ENCODE data around the gene ATP9B. TPM values are rescaled to one million over a fixed set of nuclear protein-coding genes. Genes with fewer than 3 reads are reported as not detected.

Gene ATP9B
- total RNA-seq, 1 experiment from 2014 or later, result 20.9 TPM

DNA sequence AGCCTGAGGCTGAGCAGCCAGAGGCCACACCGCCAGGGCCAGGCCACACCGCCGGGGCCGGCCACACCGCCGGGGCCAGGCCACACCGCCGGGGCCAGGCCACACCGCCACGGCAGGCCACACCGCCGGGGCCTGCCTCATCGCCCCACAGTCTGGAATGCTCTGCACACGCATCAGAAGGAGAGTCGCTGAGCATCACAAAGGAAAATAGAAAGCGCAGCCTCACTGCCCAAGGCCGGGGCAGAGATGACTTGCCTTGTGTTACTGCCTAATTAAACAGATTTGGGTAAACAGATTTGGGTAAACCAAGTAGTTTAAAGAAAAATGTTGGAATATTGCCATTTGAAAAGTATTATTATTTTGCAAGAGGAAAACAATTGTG lies 316.1 kb downstream of the ATP9B start:
- no peak overlapping the region for H3K9ac ChIP-seq (ENCODE audit: extremely low read depth, insufficient read length, low read length)
- H3K4me3 Mint-ChIP-seq, result no peak overlapping the region
- H3K4me2 ChIP-seq (ENCODE audit: insufficient read depth, insufficient read length, low read length), result no peak overlapping the region
- H3K9me3 ChIP-seq (ENCODE audit: control insufficient read depth, low read depth, low read length), result no peaks in the 10 kb centered on the region
- TF ChIP-seq, protein P1, sequence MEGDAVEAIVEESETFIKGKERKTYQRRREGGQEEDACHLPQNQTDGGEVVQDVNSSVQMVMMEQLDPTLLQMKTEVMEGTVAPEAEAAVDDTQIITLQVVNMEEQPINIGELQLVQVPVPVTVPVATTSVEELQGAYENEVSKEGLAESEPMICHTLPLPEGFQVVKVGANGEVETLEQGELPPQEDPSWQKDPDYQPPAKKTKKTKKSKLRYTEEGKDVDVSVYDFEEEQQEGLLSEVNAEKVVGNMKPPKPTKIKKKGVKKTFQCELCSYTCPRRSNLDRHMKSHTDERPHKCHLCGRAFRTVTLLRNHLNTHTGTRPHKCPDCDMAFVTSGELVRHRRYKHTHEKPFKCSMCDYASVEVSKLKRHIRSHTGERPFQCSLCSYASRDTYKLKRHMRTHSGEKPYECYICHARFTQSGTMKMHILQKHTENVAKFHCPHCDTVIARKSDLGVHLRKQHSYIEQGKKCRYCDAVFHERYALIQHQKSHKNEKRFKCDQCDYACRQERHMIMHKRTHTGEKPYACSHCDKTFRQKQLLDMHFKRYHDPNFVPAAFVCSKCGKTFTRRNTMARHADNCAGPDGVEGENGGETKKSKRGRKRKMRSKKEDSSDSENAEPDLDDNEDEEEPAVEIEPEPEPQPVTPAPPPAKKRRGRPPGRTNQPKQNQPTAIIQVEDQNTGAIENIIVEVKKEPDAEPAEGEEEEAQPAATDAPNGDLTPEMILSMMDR (conservative IDR thresholded peaks at IDR 0.05), result no peak
- H4K91ac ChIP-seq (ENCODE audit: insufficient read length, low read depth, low read length), result no peak overlapping the region
- no peak overlapping the region for H2BK5ac ChIP-seq (ENCODE audit: insufficient read length, low read length)
- H3K36me3 Mint-ChIP-seq (ENCODE audit: insufficient read depth in 1 of 3, low read depth in 3 of 3), result no peaks in the 10 kb centered on the region
- H2BK12ac ChIP-seq (ENCODE audit: insufficient read length, low read depth, low read length), result no peak overlapping the region
- H3K4me1 Mint-ChIP-seq, result peaks cover 0 to 2% of the 10 kb centered on the region in 2 experiments; a peak in 1 of 4 replicates
- no peaks in the 10 kb centered on the region for H3K79me2 ChIP-seq (ENCODE audit: insufficient read depth, low read length)
- H3K27me3 Mint-ChIP-seq (ENCODE audit: low read depth), result peaks cover 37% of the 10 kb centered on the region
- no peak overlapping the region for H3K23ac ChIP-seq (ENCODE audit: insufficient read length, low read depth, low read length)
- no peak for DNase-seq
- H3K9me3 Mint-ChIP-seq, result no peaks in the 10 kb centered on the region; a peak in 1 of 5 replicates
- no peak overlapping the region for H2BK15ac ChIP-seq (ENCODE audit: low read depth, low read length)
- no peak overlapping the region for H3K14ac ChIP-seq (ENCODE audit: insufficient read depth, low read length)
- H3K56ac ChIP-seq (ENCODE audit: insufficient read length, low read depth, low read length), result no peak overlapping the region
- H3K27ac Mint-ChIP-seq, result no peak overlapping the region
- H3T11ph ChIP-seq (ENCODE audit: low read length), result no peak overlapping the region
- no peak overlapping the region for H4K5ac ChIP-seq (ENCODE audit: insufficient read length, low read depth, low read length)
- H3K4ac ChIP-seq (ENCODE audit: low read depth, low read length), result no peak overlapping the region
- H4K20me1 ChIP-seq (ENCODE audit: control insufficient read depth, insufficient read depth, insufficient read length), result no peaks in the 10 kb centered on the region
- no peaks in the 10 kb centered on the region for H3K23me2 ChIP-seq (ENCODE audit: insufficient read length, low read depth, low read length, poor library complexity, severe bottlenecking)
- H2BK120ac ChIP-seq (ENCODE audit: low read depth, low read length, poor library complexity, severe bottlenecking), result no peak overlapping the region
- H3K79me1 ChIP-seq (ENCODE audit: insufficient read depth, low read depth, low read length, poor library complexity, severe bottlenecking), result no peaks in the 10 kb centered on the region
- H3K4me1 ChIP-seq (ENCODE audit: insufficient read depth, low read length), result no peaks in the 10 kb centered on the region
- no peak overlapping the region for H3K27ac ChIP-seq (ENCODE audit: insufficient read length, low read depth, low read length)
- no peak overlapping the region for H2AFZ ChIP-seq (ENCODE audit: low read length)
- WGBS (ENCODE audit: extremely low coverage, insufficient read length, low lambda C conversion rate), result no CpG with 5 or more reads among the region's 17 CpGs
- H2AK5ac ChIP-seq (ENCODE audit: insufficient read length, low read length), result no peak overlapping the region
- H2BK20ac ChIP-seq (ENCODE audit: low read depth, low read length, poor library complexity, severe bottlenecking), result no peak overlapping the region
- H4K8ac ChIP-seq (replicated peaks; ENCODE audit: insufficient read length, low read depth, low read length), result no peak overlapping the region
- H3K27me3 ChIP-seq (ENCODE audit: insufficient read depth, low read length), result no peaks in the 10 kb centered on the region; the same call in 1 of the 2 replicates
- no peak overlapping the region for H3K18ac ChIP-seq (ENCODE audit: insufficient read length, low read depth, low read length)
